ENCODE results near the gene TPMT.

TPMT gene

DNA sequence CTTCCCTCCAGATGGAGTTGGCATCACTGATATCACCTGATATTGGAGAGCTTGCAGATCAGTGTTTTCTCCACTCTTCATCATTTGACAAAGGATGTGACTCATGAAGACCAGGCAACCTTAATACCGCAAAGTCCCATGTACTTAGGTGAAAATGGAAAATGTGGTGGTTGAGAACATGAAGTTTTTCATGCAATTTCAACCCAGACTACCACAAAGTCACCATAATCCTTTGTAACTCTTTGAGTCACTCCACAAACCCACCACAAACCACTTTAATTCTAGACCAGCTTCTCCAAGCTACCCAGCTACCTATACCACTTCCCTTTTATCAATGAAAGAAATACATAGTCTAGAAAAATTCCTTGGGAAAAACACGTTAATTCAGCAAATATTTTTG, 39.5 kb downstream of the TPMT start:
- ATAC-seq (ENCODE audit: low read depth) (no peak), DNase-seq (ENCODE audit: low spot score in 2 of 2) (no peak)
- Mint-ChIP-seq H3K27ac (no peak overlapping the region), H3K4me3 (no peak overlapping the region), H3K27me3 (peaks cover 5% of the 10 kb centered on the region), H3K9me3 (no peaks in the 10 kb centered on the region), H3K36me3 (no peaks in the 10 kb centered on the region), H3K4me1 (no peaks in the 10 kb centered on the region)

- H3K4me3 Mint-ChIP-seq = no peak overlapping the region
- H3K9me3 Mint-ChIP-seq = peaks cover 8% of the 10 kb centered on the region
- no peak overlapping the region for H3K27ac Mint-ChIP-seq
- no peak for ATAC-seq (ENCODE audit: low read depth)
- H3K27me3 Mint-ChIP-seq = peaks cover 7% of the 10 kb centered on the region
- DNase-seq (ENCODE audit: low spot score in 2 of 2) = no peak
- H3K36me3 Mint-ChIP-seq = peaks cover 4% of the 10 kb centered on the region
- H3K4me1 Mint-ChIP-seq = no peaks in the 10 kb centered on the region
Observed at GRCh38 chr6:18110162-18110561, 44.7 kb downstream of the TPMT start.

DNA sequence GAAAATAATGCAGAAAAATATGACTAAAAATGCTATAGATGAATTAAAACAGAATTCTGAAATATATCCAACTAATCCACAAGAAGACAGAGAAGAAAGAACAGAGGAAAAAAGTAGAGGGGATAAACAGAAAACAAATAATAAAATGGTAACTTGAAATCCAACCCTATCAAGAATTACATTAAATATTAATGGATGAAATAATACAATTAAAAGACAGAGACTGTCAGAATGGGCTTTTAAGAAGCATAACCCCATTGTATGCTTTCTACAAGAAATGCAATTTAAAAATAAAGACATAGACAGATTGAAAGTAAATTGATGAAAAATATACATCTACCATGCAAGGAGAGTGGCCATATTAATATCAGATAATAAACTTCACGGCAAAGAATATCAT, 47.8 kb downstream of the TPMT start:
- H3K4me1 Mint-ChIP-seq = no peaks in the 10 kb centered on the region
- DNase-seq (ENCODE audit: low spot score in 2 of 2) = no peak
- H3K9me3 Mint-ChIP-seq = peaks cover 8% of the 10 kb centered on the region
- H3K4me3 Mint-ChIP-seq = no peak overlapping the region
- H3K27me3 Mint-ChIP-seq = peaks cover 9% of the 10 kb centered on the region
- peaks cover 4% of the 10 kb centered on the region for H3K36me3 Mint-ChIP-seq
- no peak overlapping the region for H3K27ac Mint-ChIP-seq
- ATAC-seq (ENCODE audit: low read depth) = no peak

GRCh38 chr6:18102783-18103509, 51.9 kb downstream of the TPMT start:
- no peak overlapping the region for H3K4me3 Mint-ChIP-seq
- ATAC-seq (ENCODE audit: low read depth) (no peak), DNase-seq (ENCODE audit: low spot score in 2 of 2) (no peak)
- peaks cover 4% of the 10 kb centered on the region for H3K36me3 Mint-ChIP-seq
- H3K9me3 Mint-ChIP-seq = peaks cover 8% of the 10 kb centered on the region
- H3K27ac Mint-ChIP-seq = no peak overlapping the region
- H3K4me1 Mint-ChIP-seq = no peaks in the 10 kb centered on the region
- H3K27me3 Mint-ChIP-seq = peaks cover 9% of the 10 kb centered on the region

DNA sequence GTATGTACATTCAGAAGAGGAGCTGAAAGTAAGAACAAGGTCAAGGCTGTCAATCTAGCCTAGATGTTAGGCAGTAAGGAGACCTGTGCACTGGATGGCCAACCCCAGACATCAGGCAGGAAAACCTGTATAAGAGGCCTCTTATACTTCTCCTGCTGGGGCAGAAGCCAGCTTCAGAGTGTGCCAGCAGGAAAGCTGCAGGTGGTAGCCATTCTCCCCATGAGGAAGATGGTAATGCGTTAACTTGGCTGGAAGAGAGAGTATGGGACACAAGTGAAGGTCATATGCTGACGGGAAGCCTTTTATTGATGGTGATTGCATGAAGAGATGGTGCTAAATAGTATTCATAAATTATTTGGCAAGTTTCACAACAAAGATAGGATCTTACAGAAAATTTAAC, 53.0 kb downstream of the TPMT start:
- no peak for DNase-seq (ENCODE audit: low spot score in 2 of 2)
- Mint-ChIP-seq H3K36me3 (peaks cover 2% of the 10 kb centered on the region), H3K4me1 (no peaks in the 10 kb centered on the region), H3K4me3 (no peak overlapping the region), H3K27ac (no peak overlapping the region), H3K9me3 (peaks cover 4% of the 10 kb centered on the region), H3K27me3 (peaks cover 11% of the 10 kb centered on the region)
- no peak for ATAC-seq (ENCODE audit: low read depth)

DNA sequence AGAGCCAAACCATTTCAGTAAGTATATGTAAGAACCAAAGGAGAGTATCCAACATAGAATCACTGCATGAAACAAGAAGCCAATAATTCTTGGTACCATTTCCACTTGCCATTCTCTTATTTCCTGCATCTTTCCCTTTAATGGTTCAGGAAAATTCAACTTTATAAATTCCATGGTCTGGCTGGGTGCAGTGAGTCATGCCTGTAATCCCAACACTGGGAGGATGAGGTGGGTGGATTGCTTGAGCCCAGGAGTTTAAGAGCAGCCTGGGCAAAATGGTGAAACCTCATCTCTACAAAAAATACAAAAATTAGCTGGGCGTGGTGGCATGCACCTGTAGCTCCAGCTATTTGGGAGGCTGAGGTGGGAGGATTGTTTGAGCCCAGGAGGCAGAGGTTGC, 53.6 kb downstream of the TPMT start:
- Mint-ChIP-seq H3K27me3 (peaks cover 11% of the 10 kb centered on the region), H3K27ac (no peak overlapping the region), H3K9me3 (peaks cover 4% of the 10 kb centered on the region), H3K4me1 (no peaks in the 10 kb centered on the region), H3K4me3 (no peak overlapping the region), H3K36me3 (peaks cover 1% of the 10 kb centered on the region)
- ATAC-seq (ENCODE audit: low read depth) (no peak), DNase-seq (ENCODE audit: low spot score in 2 of 2) (no peak)

- Mint-ChIP-seq H3K4me1 (no peaks in the 10 kb centered on the region), H3K36me3 (peaks cover 1% of the 10 kb centered on the region), H3K27me3 (peaks cover 8% of the 10 kb centered on the region), H3K27ac (no peak overlapping the region), H3K9me3 (no peaks in the 10 kb centered on the region), H3K4me3 (no peak overlapping the region)
- ATAC-seq (ENCODE audit: low read depth) = no peak
- DNase-seq (ENCODE audit: low spot score in 2 of 2) = no peak
Observed at GRCh38 chr6:18100296-18100695, 54.6 kb downstream of the TPMT start.

- Mint-ChIP-seq H3K4me1 (no peaks in the 10 kb centered on the region), H3K9me3 (no peaks in the 10 kb centered on the region), H3K27me3 (peaks cover 8% of the 10 kb centered on the region), H3K27ac (no peak overlapping the region), H3K4me3 (no peak overlapping the region), H3K36me3 (peaks cover 1% of the 10 kb centered on the region)
- DNase-seq (ENCODE audit: low spot score in 2 of 2) (no peak), ATAC-seq (ENCODE audit: low read depth) (no peak)
Observed at GRCh38 chr6:18099511-18099910, 55.4 kb downstream of the TPMT start.

DNA sequence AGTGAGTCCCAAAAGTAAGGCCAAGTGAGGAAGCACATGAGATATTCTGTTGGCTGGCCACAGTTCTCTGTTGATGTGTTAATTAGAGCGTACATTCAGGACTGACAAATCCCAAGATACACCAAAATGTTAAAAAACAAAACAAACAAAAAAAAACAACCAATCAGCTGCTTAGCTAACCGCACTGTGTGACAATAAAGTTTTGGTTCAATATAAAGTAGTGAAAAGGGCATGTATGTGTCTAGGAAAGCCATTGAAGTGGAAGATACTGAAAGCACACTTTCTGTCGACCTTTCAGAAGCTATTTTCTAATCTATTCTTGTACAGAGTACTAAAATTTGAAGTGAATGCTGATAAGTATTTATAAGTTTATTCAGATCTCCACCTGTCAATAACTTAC, 58.5 kb downstream of the TPMT start:
- Mint-ChIP-seq H3K4me1 (no peaks in the 10 kb centered on the region), H3K27ac (no peak overlapping the region), H3K27me3 (peaks cover 4% of the 10 kb centered on the region), H3K9me3 (no peaks in the 10 kb centered on the region), H3K4me3 (no peak overlapping the region), H3K36me3 (peaks cover 1% of the 10 kb centered on the region)
- DNase-seq (ENCODE audit: low spot score in 2 of 2) (no peak), ATAC-seq (ENCODE audit: low read depth) (no peak)

- Mint-ChIP-seq H3K27ac (no peak overlapping the region), H3K36me3 (peaks cover 4% of the 10 kb centered on the region), H3K9me3 (peaks cover 4% of the 10 kb centered on the region), H3K4me1 (no peaks in the 10 kb centered on the region), H3K4me3 (no peak overlapping the region), H3K27me3 (peaks cover 6% of the 10 kb centered on the region)
- DNase-seq (ENCODE audit: low spot score in 2 of 2) (no peak), ATAC-seq (ENCODE audit: low read depth) (no peak)
Observed at GRCh38 chr6:18091382-18091781, 63.5 kb downstream of the TPMT start.

DNA sequence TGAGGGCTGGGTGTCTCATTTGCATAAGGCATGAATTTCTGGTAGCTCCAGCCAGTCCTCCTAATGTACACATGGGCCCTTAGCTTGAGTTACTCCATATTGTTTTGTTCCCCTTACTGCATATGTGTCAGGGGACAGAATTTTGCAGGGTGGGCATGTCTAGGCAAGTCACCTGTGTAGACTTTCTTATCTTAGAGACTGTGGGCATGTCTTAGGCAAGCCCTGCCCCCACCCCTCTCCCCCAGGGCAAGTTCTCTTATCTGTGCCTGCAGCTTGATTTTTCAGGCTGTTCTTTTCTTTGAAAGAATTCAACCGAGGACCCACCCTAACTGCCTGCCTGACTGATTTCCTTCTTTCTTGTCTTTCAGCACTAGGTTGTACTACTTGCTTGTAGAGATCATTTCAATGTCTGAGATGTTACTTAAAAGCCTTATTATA, 64.5 kb downstream of the TPMT start:
- Mint-ChIP-seq H3K27ac (no peak overlapping the region), H3K4me1 (no peaks in the 10 kb centered on the region), H3K36me3 (peaks cover 4% of the 10 kb centered on the region), H3K27me3 (peaks cover 6% of the 10 kb centered on the region), H3K4me3 (no peak overlapping the region), H3K9me3 (peaks cover 4% of the 10 kb centered on the region)
- ATAC-seq (ENCODE audit: low read depth) (no peak), DNase-seq (ENCODE audit: low spot score in 2 of 2) (no peak)

GRCh38 chr6:18088419-18089296, 66.2 kb downstream of the TPMT start:
- H3K27ac Mint-ChIP-seq = no peak overlapping the region
- peaks cover 4% of the 10 kb centered on the region for H3K36me3 Mint-ChIP-seq
- H3K4me3 Mint-ChIP-seq = no peak overlapping the region
- H3K4me1 Mint-ChIP-seq = no peaks in the 10 kb centered on the region
- ATAC-seq (ENCODE audit: low read depth) (no peak), DNase-seq (ENCODE audit: low spot score in 2 of 2) (no peak)
- H3K27me3 Mint-ChIP-seq = peaks cover 4% of the 10 kb centered on the region
- peaks cover 4% of the 10 kb centered on the region for H3K9me3 Mint-ChIP-seq

DNA sequence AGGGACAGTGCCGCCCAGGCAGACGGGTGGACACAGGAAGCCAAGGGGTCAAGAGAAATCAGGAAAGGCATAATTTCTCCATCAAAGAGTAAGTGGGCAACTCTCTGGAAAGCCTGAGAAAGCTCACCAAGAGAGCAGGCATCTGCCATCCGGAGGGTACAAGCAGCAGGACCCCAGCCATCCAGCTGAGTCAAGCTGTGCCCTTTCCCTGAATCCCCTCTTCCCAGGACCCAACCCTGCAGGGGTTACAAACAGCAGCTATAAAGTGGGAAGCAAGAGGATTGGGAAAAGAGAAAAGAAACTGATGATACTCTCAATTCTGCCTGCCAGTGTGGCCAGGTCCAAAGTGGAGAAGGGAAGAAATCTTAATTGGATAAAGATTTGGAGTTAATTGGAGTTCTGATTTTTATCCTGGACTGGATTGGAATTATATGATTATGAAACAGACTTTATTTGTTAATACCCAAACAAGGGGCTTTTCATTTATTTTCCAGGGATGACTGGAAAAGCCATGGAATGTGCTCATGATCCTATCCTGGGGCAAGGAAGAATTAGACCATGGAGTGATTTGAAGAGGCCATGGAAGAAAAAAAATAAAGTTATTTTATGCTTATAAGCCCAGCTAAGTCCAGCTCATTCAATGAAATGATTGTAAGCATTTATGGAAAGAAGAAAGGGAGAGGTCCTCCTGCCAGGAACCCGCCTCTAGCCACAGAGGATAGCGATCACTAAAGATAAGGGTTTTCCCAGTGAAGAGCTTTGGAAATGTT, 67.3 kb downstream of the TPMT start:
- H3K4me3 Mint-ChIP-seq = no peak overlapping the region
- peaks cover 4% of the 10 kb centered on the region for H3K36me3 Mint-ChIP-seq
- peaks cover 4% of the 10 kb centered on the region for H3K9me3 Mint-ChIP-seq
- H3K27me3 Mint-ChIP-seq = peaks cover 4% of the 10 kb centered on the region
- no peak for ATAC-seq (ENCODE audit: low read depth)
- H3K27ac Mint-ChIP-seq = no peak overlapping the region
- no peak for DNase-seq (ENCODE audit: low spot score in 2 of 2)
- H3K4me1 Mint-ChIP-seq = no peaks in the 10 kb centered on the region

Data from memory B cell (primary cell).